GM13976 (cell line): ENCODE data around the gene LOXHD1.

ENCODE experiments used
- DNase-seq: peaks from one replicate; pipeline ENCODE4 v3.0.0; 2012; ENCODE audit warnings: low spot score
- CTCF ChIP-seq: IDR thresholded peaks from 2 replicates; pipeline ENCODE4 v1.5.1; 2012; ENCODE audit warnings: borderline replicate concordance, mild to moderate bottlenecking; ENCODE audit not compliant: insufficient read depth; ENCODE audit errors: extremely low read depth, missing control alignments, control extremely low read depth
- in situ Hi-C: fragments of 300-500 bp; cut with MboI; formaldehyde crosslinking; loops from one replicate; pipeline ENCODE4 v1.12.0; 2022; ENCODE audit warnings: low sequenced_read_pairs, mixed read lengths, inconsistent platforms; ENCODE audit not compliant: unreplicated experiment

The LOXHD1 gene

GRCh38 chr18:46696702-46697101, 39.7 kb upstream of the LOXHD1 start:
- TF ChIP-seq CTCF: no peak
- no peak for DNase-seq
- in situ Hi-C loops: no loop called here

- in situ Hi-C loops: no loop called here
- no peak for DNase-seq
- TF ChIP-seq CTCF: no peak
These were observed 39.2 kb upstream of the LOXHD1 start for GRCh38 chr18:46696268-46696667.

GRCh38 chr18:46693996-46694395, 37.0 kb upstream of the LOXHD1 start:
- in situ Hi-C loops: no loop called here
- no peak for DNase-seq
- no peak for TF ChIP-seq CTCF

- no peak for TF ChIP-seq CTCF
- no peak for DNase-seq
- in situ Hi-C loops: no loop called here
These were observed 32.0 kb upstream of the LOXHD1 start for GRCh38 chr18:46688853-46689525.

- in situ Hi-C loops: no loop called here
- no peak for TF ChIP-seq CTCF
These were observed 29.2 kb upstream of the LOXHD1 start for GRCh38 chr18:46686186-46686585.

GRCh38 chr18:46683252-46683651, 26.2 kb upstream of the LOXHD1 start:
- TF ChIP-seq CTCF: no peak
- in situ Hi-C loops: no loop called here
- no peak for DNase-seq

More at GRCh38 chr18:46686186-46686585, 29.2 kb upstream of the LOXHD1 start:
- no peak for DNase-seq
